Activated CD4-positive, alpha-beta memory T cell treated with anti-CD3 and anti-CD28 coated beads, Interleukin-2, amount 10 ng/mL, durations not matched to agents 7 days and 5 days (primary cell): ENCODE measurements around the gene RAP2A. TPM values are rescaled to one million over a fixed set of nuclear protein-coding genes. Genes with fewer than 3 reads are reported as not detected.

Experiments used
- total RNA-seq, 2 experiments: library from RNA; stranded (reverse); gene quantifications; one replicate each; pipeline ENCODE4 v1.2.3, GENCODE V29; 2021

RAP2A gene
- total RNA-seq, 2 experiments from 2014 or later, result 37.0 to 39.2 TPM

Other genes with a start within 250 kb of the RAP2A start
- gene MBNL2, start 211.8 kb upstream of the RAP2A start, total RNA-seq, result 10 to 100 TPM; 18.0 to 18.8 TPM